ENCODE measurements around the gene CCDC51. TPM values are rescaled to one million over a fixed set of nuclear protein-coding genes. Genes with fewer than 3 reads are reported as not detected.

CCDC51 gene
- total RNA-seq, 1 donor from 2014 or later: 39.2 TPM

DNA sequence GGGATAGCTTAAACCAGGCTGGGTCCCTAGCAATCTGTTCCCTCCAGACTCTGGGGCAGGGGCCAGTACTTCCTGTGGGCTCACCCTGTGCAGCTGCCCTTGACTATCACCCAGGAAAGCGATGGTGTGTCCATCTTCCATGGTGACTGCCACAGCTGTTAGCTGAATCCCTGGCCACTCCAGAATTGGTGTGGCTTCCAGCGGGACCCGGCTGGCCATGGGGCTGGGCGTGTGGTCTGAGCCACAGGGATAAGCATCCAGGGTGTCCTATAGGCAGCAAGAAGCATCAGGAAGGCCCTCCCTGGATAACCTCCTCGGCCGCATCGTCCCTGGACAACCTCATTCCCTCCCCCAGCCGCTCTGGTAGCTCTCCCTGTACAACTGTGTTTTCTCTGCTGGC is 17.2 kb downstream of the CCDC51 start:
- TF ChIP-seq, protein P1, sequence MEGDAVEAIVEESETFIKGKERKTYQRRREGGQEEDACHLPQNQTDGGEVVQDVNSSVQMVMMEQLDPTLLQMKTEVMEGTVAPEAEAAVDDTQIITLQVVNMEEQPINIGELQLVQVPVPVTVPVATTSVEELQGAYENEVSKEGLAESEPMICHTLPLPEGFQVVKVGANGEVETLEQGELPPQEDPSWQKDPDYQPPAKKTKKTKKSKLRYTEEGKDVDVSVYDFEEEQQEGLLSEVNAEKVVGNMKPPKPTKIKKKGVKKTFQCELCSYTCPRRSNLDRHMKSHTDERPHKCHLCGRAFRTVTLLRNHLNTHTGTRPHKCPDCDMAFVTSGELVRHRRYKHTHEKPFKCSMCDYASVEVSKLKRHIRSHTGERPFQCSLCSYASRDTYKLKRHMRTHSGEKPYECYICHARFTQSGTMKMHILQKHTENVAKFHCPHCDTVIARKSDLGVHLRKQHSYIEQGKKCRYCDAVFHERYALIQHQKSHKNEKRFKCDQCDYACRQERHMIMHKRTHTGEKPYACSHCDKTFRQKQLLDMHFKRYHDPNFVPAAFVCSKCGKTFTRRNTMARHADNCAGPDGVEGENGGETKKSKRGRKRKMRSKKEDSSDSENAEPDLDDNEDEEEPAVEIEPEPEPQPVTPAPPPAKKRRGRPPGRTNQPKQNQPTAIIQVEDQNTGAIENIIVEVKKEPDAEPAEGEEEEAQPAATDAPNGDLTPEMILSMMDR (IDR thresholded peaks at IDR 0.05; ENCODE audit: insufficient read depth, low read length, poor library complexity, severe bottlenecking): no peak
- Histone ChIP-seq H3K27me3 (ENCODE audit: control insufficient read depth, insufficient read depth, low read length) (no peaks in the 10 kb centered on the region), H3K36me3 (ENCODE audit: control insufficient read depth, insufficient read depth, low read length) (peaks cover 5% of the 10 kb centered on the region), H3K4me3 (ENCODE audit: low read depth, low read length) (no peak overlapping the region)
- DNase-seq (ENCODE audit: low read depth): no peak

DNA sequence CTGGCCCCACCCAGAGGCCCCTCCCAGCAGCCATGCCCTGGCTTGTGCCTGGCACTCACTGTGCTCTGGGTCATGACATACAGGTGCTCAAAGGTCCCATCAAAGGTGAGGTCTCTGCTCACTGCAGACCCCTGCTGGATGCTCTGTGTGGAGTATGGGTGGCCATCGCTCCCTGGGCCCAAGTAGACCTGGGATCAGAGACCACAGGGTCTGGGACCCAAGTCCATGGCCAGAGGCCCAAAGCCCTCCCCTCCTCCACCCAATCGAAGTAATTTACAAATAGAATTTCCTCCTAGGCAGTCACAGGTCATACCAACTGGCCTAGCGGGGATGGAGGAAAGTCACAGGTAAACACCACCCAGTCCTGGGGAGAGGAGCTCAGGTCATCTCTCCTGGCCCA is 17.6 kb downstream of the CCDC51 start:
- no peak overlapping the region for H3K4me3 ChIP-seq (ENCODE audit: low read depth, low read length)
- H3K27me3 ChIP-seq (ENCODE audit: control insufficient read depth, insufficient read depth, low read length): no peaks in the 10 kb centered on the region
- peaks cover 6% of the 10 kb centered on the region for H3K36me3 ChIP-seq (ENCODE audit: control insufficient read depth, insufficient read depth, low read length)
- DNase-seq (ENCODE audit: low read depth): no peak
- TF ChIP-seq, protein P1 (IDR thresholded peaks at IDR 0.05; ENCODE audit: insufficient read depth, low read length, poor library complexity, severe bottlenecking): no peak

DNA sequence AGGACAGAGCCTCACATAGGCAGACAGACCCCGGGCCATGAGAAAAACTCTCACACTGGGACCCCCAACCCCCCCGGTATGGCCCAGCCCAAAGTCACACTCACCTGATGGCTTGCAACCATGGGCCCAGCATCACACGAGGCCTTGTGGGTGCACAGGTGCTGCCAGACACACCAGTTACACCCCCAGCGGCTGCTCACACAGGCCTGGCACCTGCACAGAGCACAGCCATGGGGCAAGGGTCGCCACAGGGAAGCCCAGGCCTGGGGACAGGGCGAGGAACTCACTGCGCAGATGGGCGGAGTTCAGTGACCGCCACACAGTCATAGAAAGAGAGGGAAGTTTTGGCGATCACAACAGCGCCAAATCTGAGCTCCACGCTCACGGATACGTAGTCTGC is 19.4 kb downstream of the CCDC51 start:
- DNase-seq (ENCODE audit: low read depth): no peak
- peaks cover 6% of the 10 kb centered on the region for H3K36me3 ChIP-seq (ENCODE audit: control insufficient read depth, insufficient read depth, low read length)
- H3K27me3 ChIP-seq (ENCODE audit: control insufficient read depth, insufficient read depth, low read length): no peaks in the 10 kb centered on the region
- TF ChIP-seq, protein P1 (IDR thresholded peaks at IDR 0.05; ENCODE audit: insufficient read depth, low read length, poor library complexity, severe bottlenecking): no peak
- no peak overlapping the region for H3K4me3 ChIP-seq (ENCODE audit: low read depth, low read length)

DNA sequence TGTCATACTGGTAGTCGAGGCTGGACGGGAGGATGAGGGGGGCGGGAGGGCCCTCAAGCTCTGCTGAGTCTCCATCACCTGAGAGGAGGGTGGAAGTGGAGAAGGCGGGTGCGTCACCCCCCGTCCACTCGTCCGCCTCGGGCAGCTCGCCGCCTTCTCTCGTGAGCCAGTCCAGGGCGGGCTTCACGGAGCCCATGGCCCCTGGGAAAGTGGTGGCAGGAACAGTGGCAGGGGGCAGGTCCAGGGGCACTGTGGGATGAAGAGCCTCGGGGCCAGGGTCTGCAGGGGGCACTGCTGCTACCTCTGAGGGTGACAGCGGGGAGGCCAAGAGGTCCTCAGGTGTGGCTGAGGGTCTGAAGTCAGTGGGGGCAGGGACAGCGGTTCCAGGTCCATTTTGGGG is 20.3 kb downstream of the CCDC51 start:
- Histone ChIP-seq H3K27me3 (ENCODE audit: control insufficient read depth, insufficient read depth, low read length) (no peaks in the 10 kb centered on the region), H3K4me3 (ENCODE audit: low read depth, low read length) (no peak overlapping the region), H3K36me3 (ENCODE audit: control insufficient read depth, insufficient read depth, low read length) (peaks cover 6% of the 10 kb centered on the region)
- DNase-seq (ENCODE audit: low read depth): no peak
- TF ChIP-seq, protein P1 (IDR thresholded peaks at IDR 0.05; ENCODE audit: insufficient read depth, low read length, poor library complexity, severe bottlenecking): no peak

DNA sequence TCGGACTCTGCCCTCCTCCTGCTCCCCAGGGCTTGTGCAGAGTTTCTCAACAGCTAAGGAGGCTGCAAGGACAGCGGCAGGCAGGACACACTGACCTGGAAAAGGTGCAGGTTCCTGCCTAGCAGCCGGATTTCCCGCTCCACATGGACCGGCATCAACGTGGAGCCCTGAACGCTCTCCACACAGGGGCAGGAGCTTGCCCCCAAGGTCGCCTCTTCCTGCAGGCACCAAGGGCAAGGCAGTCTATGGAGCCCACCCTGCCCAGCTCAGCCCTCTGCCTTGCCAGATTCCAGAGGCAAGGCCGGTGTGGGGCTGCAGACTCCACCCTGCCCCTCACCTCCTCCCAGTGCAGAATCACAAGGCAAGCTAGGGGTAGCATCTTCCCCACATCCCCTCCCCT is 20.8 kb downstream of the CCDC51 start:
- TF ChIP-seq, protein P1 (IDR thresholded peaks at IDR 0.05; ENCODE audit: insufficient read depth, low read length, poor library complexity, severe bottlenecking): no peak
- H3K4me3 ChIP-seq (ENCODE audit: low read depth, low read length): no peak overlapping the region
- DNase-seq (ENCODE audit: low read depth): no peak
- no peaks in the 10 kb centered on the region for H3K27me3 ChIP-seq (ENCODE audit: control insufficient read depth, insufficient read depth, low read length)
- H3K36me3 ChIP-seq (ENCODE audit: control insufficient read depth, insufficient read depth, low read length): peaks cover 6% of the 10 kb centered on the region

DNA sequence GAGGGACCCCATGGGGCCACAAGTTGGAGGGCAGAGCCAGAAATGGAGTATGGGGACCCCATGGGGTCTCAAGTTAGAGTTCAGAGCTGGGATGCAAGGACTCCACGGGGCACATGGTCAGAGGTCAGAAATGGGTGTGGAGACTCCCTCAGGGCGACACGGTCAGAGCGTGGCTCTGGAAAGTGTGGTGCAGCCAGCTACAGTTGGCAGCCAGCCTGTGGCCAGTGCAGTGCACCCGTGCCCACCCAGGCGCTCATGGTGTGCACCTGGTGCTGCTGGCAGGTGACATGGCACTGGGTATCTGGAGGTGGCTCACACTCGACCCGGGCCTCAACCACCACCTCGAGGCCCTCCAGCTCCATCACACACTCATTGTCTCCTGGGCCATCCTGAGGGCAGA is 21.3 kb downstream of the CCDC51 start:
- H3K36me3 ChIP-seq (ENCODE audit: control insufficient read depth, insufficient read depth, low read length): peaks cover 5% of the 10 kb centered on the region
- TF ChIP-seq, protein P1 (IDR thresholded peaks at IDR 0.05; ENCODE audit: insufficient read depth, low read length, poor library complexity, severe bottlenecking): no peak
- no peak overlapping the region for H3K4me3 ChIP-seq (ENCODE audit: low read depth, low read length)
- no peaks in the 10 kb centered on the region for H3K27me3 ChIP-seq (ENCODE audit: control insufficient read depth, insufficient read depth, low read length)
- DNase-seq (ENCODE audit: low read depth): no peak

Measured in kidney epithelial cell (primary cell).